ENCODE data around the gene ARID3B. TPM values are rescaled to one million over a fixed set of nuclear protein-coding genes. Genes with fewer than 3 reads are reported as not detected.
A peak's percentile ranks its signal among the peaks of the same experiment; 100 is the strongest.

ARID3B gene
- total and polyA plus RNA-seq, 5 donors from 2014 or later: 9.7 to 63.5 (median 11.1) TPM

DNA sequence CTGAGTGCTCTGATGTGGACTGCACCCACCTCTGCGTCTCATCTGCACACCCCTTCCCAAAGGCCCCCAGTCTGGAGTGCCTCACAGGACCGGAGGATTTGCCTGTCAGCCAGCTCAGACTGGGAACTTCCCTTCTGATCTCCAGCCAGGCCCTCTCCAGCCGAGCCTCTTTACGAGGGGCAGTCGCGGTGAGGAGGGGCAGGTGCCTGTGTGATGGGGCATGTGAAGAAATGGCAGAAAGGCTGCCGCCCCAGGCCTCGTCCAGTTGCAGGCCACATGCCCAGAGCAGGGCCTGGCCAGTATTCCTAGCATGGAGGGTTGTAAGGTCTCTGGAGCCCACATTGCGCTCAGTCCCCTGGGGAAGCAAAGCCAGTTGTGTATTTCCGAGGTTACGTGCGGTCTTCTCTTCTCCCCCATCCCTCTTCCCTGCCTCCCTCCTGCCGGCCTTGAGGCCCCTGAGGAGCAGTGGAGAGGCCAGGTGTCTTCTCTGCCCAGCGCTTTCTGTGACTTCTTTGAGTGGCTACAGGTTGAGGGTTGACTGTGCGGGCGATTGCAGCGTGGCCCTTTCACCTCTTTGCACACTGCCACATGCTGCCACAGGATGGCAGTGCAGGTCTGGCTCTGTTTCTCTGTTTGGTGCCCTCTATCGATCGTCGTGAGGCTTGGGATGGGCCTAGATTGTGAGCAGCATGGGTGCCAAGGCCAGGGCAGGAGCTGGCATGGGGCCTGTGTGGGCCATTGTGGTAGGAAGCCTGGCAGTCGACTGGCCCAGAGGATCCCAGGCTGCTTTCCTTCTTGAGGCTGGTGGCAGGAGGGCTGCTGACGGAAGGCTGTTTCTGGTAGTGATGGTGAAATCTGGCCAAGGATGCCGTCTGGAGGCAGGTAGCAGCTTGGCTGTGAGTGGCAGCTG lies 79.9 kb downstream of the ARID3B start:
- H3K9me3 ChIP-seq (ENCODE audit: control insufficient read depth in 2 of 2, low read length in 2 of 2): no peaks in the 10 kb centered on the region
- peak; percentile 86 to 87 for ATAC-seq (ENCODE audit: low read depth in 2 of 2)
- Mint-ChIP-seq H3K36me3 (peaks cover 45% of the 10 kb centered on the region), H3K4me1 (peaks cover 5 to 71% (median 37%) of the 10 kb centered on the region in 4 donors), H3K27me3 (no peaks in the 10 kb centered on the region), H3K27ac (peak overlapping the region; percentile 45 to 92 (median 68)), H3K9me3 (no peaks in the 10 kb centered on the region), H3K4me3 (peak overlapping the region; percentile 56 to 91 (median 84))
- H3K27me3 ChIP-seq (ENCODE audit: control insufficient read depth, insufficient read depth, low read length): no peaks in the 10 kb centered on the region
- peak; percentile 63 to 87 (median 78) for DNase-seq
- peaks cover 44% of the 10 kb centered on the region for H3K4me1 ChIP-seq (ENCODE audit: control insufficient read depth, insufficient read depth, low read length, poor library complexity, severe bottlenecking)
- H3K4me3 ChIP-seq (ENCODE audit: low read depth, low read length): no peak overlapping the region
- H3K27ac ChIP-seq (ENCODE audit: insufficient read depth, low read length, poor library complexity, severe bottlenecking): no peak overlapping the region
- peaks cover 73% of the 10 kb centered on the region for H3K36me3 ChIP-seq (ENCODE audit: control insufficient read depth, insufficient read depth, low read length)

DNA sequence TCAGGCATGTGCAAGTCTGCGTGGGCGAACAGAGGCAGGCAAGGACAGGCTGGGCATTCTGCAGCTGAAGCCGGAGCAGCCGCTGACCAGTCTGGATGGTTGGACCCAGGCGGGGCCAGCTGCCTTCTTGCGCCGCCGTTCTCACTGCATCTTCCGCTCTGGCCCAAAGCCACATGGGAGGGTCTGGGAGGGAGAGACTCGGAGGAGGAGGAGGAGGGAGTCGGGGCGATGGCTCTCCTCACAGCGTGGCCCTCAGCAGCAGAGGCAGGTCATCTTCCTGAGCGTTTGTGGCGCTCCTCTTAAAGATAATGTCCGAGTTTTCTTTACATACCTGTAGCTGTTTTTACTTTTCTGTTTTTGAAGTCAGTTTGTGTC lies 80.5 kb downstream of the ARID3B start:
- no peaks in the 10 kb centered on the region for H3K9me3 ChIP-seq (ENCODE audit: control insufficient read depth in 2 of 2, low read length in 2 of 2)
- H3K36me3 Mint-ChIP-seq: peaks cover 51% of the 10 kb centered on the region
- no peak overlapping the region for H3K4me3 ChIP-seq (ENCODE audit: low read depth, low read length)
- peak overlapping the region in 1 of 4 donors; percentile 91 for H3K4me3 Mint-ChIP-seq
- DNase-seq (no peak), ATAC-seq (ENCODE audit: low read depth in 2 of 2) (no peak)
- H3K4me1 ChIP-seq (ENCODE audit: control insufficient read depth, insufficient read depth, low read length, poor library complexity, severe bottlenecking): peaks cover 44% of the 10 kb centered on the region
- H3K4me1 Mint-ChIP-seq: peaks cover 5 to 75% (median 36%) of the 10 kb centered on the region in 4 donors
- no peaks in the 10 kb centered on the region for H3K9me3 Mint-ChIP-seq
- H3K27ac ChIP-seq (ENCODE audit: insufficient read depth, low read length, poor library complexity, severe bottlenecking): no peak overlapping the region
- H3K36me3 ChIP-seq (ENCODE audit: control insufficient read depth, insufficient read depth, low read length): peaks cover 80% of the 10 kb centered on the region
- H3K27me3 Mint-ChIP-seq: no peaks in the 10 kb centered on the region
- H3K27ac Mint-ChIP-seq: peak overlapping the region in 2 of 3 donors; percentile 45 to 68
- H3K27me3 ChIP-seq (ENCODE audit: control insufficient read depth, insufficient read depth, low read length): no peaks in the 10 kb centered on the region

DNA sequence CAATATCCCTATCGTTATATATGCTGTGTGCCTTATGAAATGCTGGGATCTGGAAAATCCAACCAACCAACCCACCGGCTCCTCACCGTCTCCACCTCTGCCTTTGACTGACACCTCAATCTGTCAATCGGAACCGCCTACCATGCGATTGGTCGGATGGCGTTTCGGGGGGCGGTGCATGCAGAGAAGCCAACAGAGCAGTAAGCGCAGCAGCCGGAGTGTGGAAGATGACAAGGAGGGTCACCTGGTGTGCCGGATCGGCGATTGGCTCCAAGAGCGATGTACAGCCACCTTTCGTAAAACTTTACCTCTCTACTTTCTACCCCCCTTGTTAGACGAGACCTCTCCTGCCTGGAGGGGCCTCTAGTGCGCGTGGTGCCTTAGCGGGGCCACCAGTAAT lies 80.9 kb downstream of the ARID3B start:
- Mint-ChIP-seq H3K4me1 (peaks cover 5 to 75% (median 35%) of the 10 kb centered on the region in 4 donors), H3K27ac (no peak overlapping the region), H3K4me3 (no peak overlapping the region), H3K9me3 (no peaks in the 10 kb centered on the region), H3K36me3 (peaks cover 51% of the 10 kb centered on the region), H3K27me3 (no peaks in the 10 kb centered on the region)
- Histone ChIP-seq H3K4me3 (ENCODE audit: low read depth, low read length) (no peak overlapping the region), H3K36me3 (ENCODE audit: control insufficient read depth, insufficient read depth, low read length) (peaks cover 84% of the 10 kb centered on the region), H3K27ac (ENCODE audit: insufficient read depth, low read length, poor library complexity, severe bottlenecking) (no peak overlapping the region), H3K4me1 (ENCODE audit: control insufficient read depth, insufficient read depth, low read length, poor library complexity, severe bottlenecking) (peaks cover 44% of the 10 kb centered on the region), H3K9me3 (ENCODE audit: control insufficient read depth in 2 of 2, low read length in 2 of 2) (no peaks in the 10 kb centered on the region), H3K27me3 (ENCODE audit: control insufficient read depth, insufficient read depth, low read length) (no peaks in the 10 kb centered on the region)
- DNase-seq (no peak), ATAC-seq (ENCODE audit: low read depth in 2 of 2) (no peak)

DNA sequence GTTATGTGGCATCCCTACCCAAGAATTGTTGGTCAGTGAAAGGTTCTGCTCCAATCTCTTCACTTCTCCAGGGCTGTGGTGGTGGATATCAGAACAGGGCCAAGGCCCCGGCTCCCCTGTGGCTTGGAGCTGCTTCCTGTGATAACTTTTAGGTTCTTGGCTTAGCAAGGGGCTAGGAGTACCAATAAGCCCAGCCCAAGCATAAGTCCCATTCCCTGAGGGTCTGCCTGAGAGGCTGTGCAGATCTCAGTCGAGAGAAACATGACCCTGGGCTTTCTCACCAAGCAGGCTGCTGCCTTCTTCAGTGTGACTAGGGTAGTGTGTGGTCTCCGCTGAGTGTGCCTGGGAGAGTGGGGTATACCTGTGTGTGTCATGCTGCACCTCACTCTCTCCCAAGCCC lies 81.7 kb downstream of the ARID3B start:
- no peak for ATAC-seq (ENCODE audit: low read depth in 2 of 2)
- H3K4me3 Mint-ChIP-seq: peak overlapping the region in 1 of 4 donors; percentile 25

DNA sequence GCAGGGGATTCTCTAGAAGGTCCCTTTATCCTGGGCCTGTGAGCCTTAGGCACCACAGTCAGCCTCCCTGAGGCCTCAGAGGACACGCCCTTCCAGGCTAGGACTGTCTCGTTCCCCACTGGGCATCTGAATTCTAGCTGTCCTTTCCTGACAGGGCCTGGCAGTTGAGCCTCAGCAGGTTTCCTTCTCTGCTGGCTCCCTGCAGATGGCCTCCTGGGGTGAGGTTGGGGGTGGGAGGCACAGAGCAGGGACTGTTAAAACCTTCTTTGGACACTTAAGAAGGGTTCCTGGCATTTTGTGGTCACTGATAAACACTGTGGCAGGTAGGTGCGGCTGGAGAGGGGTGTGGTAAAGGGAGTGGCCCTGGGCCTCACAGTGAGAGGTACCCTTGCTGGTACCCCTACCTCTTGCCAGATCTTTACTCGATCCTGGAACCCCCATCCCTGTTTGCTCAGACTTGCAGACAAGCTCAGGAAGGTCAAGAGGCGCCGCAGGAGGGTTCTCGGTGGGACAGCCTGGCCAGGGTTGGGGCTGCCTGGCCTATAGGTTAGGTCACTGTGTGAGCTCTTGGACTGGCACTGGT lies 83.1 kb downstream of the ARID3B start:
- no peaks in the 10 kb centered on the region for H3K9me3 Mint-ChIP-seq
- H3K4me3 Mint-ChIP-seq: no peak overlapping the region
- peak overlapping the region; percentile 49 to 86 (median 62) for H3K27ac Mint-ChIP-seq
- no peak for ATAC-seq (ENCODE audit: low read depth in 2 of 2)
- H3K9me3 ChIP-seq (ENCODE audit: control insufficient read depth in 2 of 2, low read length in 2 of 2): no peaks in the 10 kb centered on the region
- no peak overlapping the region for H3K4me3 ChIP-seq (ENCODE audit: low read depth, low read length)
- peaks cover 57% of the 10 kb centered on the region for H3K36me3 Mint-ChIP-seq
- peaks cover 28% of the 10 kb centered on the region for H3K4me1 ChIP-seq (ENCODE audit: control insufficient read depth, insufficient read depth, low read length, poor library complexity, severe bottlenecking)
- H3K4me1 Mint-ChIP-seq: peaks cover 5 to 73% (median 24%) of the 10 kb centered on the region in 4 donors
- H3K36me3 ChIP-seq (ENCODE audit: control insufficient read depth, insufficient read depth, low read length): peaks cover 99% of the 10 kb centered on the region
- H3K27ac ChIP-seq (ENCODE audit: insufficient read depth, low read length, poor library complexity, severe bottlenecking): no peak overlapping the region
- no peak for DNase-seq
- no peaks in the 10 kb centered on the region for H3K27me3 ChIP-seq (ENCODE audit: control insufficient read depth, insufficient read depth, low read length)
- H3K27me3 Mint-ChIP-seq: no peaks in the 10 kb centered on the region

More for the DNA sequence above, 81.7 kb downstream of the ARID3B start:
- Histone ChIP-seq H3K36me3 (ENCODE audit: control insufficient read depth, insufficient read depth, low read length) (peaks cover 92% of the 10 kb centered on the region), H3K4me3 (ENCODE audit: low read depth, low read length) (no peak overlapping the region), H3K27me3 (ENCODE audit: control insufficient read depth, insufficient read depth, low read length) (no peaks in the 10 kb centered on the region), H3K27ac (ENCODE audit: insufficient read depth, low read length, poor library complexity, severe bottlenecking) (no peak overlapping the region), H3K4me1 (ENCODE audit: control insufficient read depth, insufficient read depth, low read length, poor library complexity, severe bottlenecking) (peaks cover 41% of the 10 kb centered on the region), H3K9me3 (ENCODE audit: control insufficient read depth in 2 of 2, low read length in 2 of 2) (no peaks in the 10 kb centered on the region)
- Mint-ChIP-seq H3K27me3 (no peaks in the 10 kb centered on the region), H3K9me3 (no peaks in the 10 kb centered on the region), H3K4me1 (peaks cover 5 to 75% (median 29%) of the 10 kb centered on the region in 4 donors), H3K36me3 (peaks cover 48% of the 10 kb centered on the region), H3K27ac (no peak overlapping the region)
- no peak for DNase-seq

DNA sequence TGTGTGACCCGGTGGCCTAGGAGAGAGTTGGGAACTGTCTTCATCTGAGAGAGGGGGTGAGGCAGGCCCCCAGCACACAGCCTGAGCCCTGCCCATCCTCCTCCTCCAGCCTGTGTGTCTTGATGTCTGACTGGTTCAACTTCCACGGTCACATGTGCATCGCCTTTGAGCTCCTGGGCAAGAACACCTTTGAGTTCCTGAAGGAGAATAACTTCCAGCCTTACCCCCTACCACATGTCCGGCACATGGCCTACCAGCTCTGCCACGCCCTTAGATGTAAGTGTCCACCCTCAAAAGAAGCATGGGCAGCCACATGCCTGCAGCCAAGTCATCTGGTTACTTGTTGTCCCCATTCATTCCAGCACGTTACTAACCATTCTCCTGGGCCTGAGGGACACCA lies 84.7 kb downstream of the ARID3B start:
- Histone ChIP-seq H3K27me3 (ENCODE audit: control insufficient read depth, insufficient read depth, low read length) (no peaks in the 10 kb centered on the region), H3K36me3 (ENCODE audit: control insufficient read depth, insufficient read depth, low read length) (peaks cover 99% of the 10 kb centered on the region), H3K4me1 (ENCODE audit: control insufficient read depth, insufficient read depth, low read length, poor library complexity, severe bottlenecking) (peaks cover 22% of the 10 kb centered on the region), H3K27ac (ENCODE audit: insufficient read depth, low read length, poor library complexity, severe bottlenecking) (no peak overlapping the region), H3K9me3 (ENCODE audit: control insufficient read depth in 2 of 2, low read length in 2 of 2) (no peaks in the 10 kb centered on the region), H3K4me3 (ENCODE audit: low read depth, low read length) (no peak overlapping the region)
- no peak for ATAC-seq (ENCODE audit: low read depth in 2 of 2)
- Mint-ChIP-seq H3K9me3 (no peaks in the 10 kb centered on the region), H3K27ac (peak overlapping the region in 2 of 3 donors; percentile 82 to 84), H3K4me1 (peaks cover 5 to 59% (median 17%) of the 10 kb centered on the region in 4 donors), H3K36me3 (peaks cover 54% of the 10 kb centered on the region), H3K4me3 (no peak overlapping the region), H3K27me3 (no peaks in the 10 kb centered on the region)
- DNase-seq: no peak

DNA sequence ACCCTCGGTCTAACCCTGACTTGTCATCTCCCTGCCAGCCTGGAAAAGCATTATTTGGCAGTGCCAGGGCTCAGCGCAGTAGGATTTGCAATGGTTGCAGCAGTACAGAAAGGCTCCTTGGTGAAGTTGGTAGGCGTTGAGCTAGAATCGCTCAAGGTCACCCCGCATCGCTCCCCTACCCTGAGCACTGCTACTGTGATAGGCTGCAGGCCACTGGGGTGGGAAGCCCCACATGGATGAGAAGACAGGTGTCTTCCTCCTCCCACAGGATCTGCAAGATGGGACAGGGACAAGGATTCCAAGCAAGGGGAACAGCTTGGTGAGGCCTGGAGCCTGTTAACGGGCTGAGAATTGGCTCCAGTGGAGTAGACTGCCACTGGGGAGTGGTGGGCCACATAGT lies 85.3 kb downstream of the ARID3B start:
- no peaks in the 10 kb centered on the region for H3K27me3 Mint-ChIP-seq
- no peak overlapping the region for H3K4me3 ChIP-seq (ENCODE audit: low read depth, low read length)
- H3K27ac ChIP-seq (ENCODE audit: insufficient read depth, low read length, poor library complexity, severe bottlenecking): no peak overlapping the region
- H3K4me1 Mint-ChIP-seq: peaks cover 0 to 53% (median 12%) of the 10 kb centered on the region in 4 donors
- H3K9me3 Mint-ChIP-seq: no peaks in the 10 kb centered on the region
- peak overlapping the region in 1 of 4 donors; percentile 15 for H3K4me3 Mint-ChIP-seq
- no peak for ATAC-seq (ENCODE audit: low read depth in 2 of 2)
- DNase-seq: no peak
- H3K9me3 ChIP-seq (ENCODE audit: control insufficient read depth in 2 of 2, low read length in 2 of 2): no peaks in the 10 kb centered on the region
- peaks cover 99% of the 10 kb centered on the region for H3K36me3 ChIP-seq (ENCODE audit: control insufficient read depth, insufficient read depth, low read length)
- H3K36me3 Mint-ChIP-seq: peaks cover 48% of the 10 kb centered on the region
- H3K4me1 ChIP-seq (ENCODE audit: control insufficient read depth, insufficient read depth, low read length, poor library complexity, severe bottlenecking): peaks cover 16% of the 10 kb centered on the region
- peak overlapping the region; percentile 55 to 78 (median 60) for H3K27ac Mint-ChIP-seq
- H3K27me3 ChIP-seq (ENCODE audit: control insufficient read depth, insufficient read depth, low read length): no peaks in the 10 kb centered on the region

Data from CD4-positive, CD25-positive, alpha-beta regulatory T cell (primary cell).